ENCODE data around the gene APOL2.
"Not testable (repeated sequence)": the region's sequence is repeated elsewhere in the genome, so short reads cannot be mapped to it uniquely, and the experiment has no call there.

Gene APOL2

DNA sequence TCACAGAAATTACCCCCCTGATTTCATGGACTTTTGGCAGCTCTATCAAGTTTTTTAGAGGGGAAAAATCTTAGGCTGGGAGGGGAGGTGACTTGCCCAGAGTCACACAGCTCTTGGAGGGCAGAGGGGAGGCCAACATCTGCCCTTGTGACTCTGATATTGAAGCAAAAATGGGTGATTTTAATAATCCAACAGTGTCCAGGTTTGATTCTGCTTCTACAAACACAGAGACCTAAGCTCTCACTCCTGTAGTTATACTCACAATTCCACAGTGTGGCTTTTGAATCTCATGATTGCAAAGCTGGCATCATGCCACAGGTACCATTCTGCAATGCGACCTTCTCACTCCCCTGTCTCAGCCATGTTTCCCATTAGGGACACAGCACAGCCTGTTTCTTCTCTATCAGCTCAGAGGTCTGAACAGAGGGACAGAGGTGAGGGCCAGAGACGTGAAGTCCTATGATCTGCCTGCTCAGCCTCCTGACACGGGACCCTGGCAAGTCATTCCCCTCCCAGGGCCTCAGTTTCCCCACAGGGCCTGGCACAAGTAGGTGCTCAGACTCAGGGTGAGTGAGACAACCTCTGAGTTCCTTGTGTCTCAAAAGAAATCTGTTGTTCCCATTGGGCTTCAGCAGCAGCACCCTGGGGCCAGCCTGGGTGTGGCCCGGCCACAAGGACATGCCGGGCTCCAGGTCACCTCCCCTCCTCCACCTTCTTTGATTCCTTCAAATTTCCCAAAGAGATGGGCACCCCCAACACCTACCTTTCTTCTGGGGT is 766 bp downstream of the APOL2 start:
- DNase-seq, result no peak

GRCh38 chr22:36237462-36238372 is 1.6 kb downstream of the APOL2 start:
- DNase-seq, result peak; percentile 61 to 71

- no peak for DNase-seq
Observed at GRCh38 chr22:36236388-36237319, 2.7 kb downstream of the APOL2 start.

- no peak for DNase-seq
Observed at GRCh38 chr22:36235585-36235984, 3.7 kb downstream of the APOL2 start.

DNA sequence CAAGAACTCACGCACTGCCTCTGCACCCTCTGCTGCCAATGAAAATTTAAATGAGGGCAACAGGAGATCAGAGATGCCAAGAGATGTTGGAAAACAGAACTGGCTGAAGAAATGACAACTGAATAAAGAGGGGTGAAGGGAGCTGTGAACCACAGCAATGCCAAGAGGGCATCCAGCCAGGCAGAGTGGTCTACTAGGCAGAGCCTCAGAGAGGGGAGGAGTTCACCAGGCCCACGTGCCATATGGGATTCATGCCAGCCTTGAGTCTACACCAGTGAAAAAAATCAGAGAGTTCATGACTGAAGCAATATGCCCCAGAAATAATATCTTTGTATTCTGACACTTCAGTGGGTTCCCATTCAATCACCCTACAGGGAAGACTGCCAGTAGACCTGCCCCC is 4.4 kb downstream of the APOL2 start:
- DNase-seq, result no peak

- no peak for DNase-seq
Observed at GRCh38 chr22:36234213-36234612, 5.1 kb downstream of the APOL2 start.

DNA sequence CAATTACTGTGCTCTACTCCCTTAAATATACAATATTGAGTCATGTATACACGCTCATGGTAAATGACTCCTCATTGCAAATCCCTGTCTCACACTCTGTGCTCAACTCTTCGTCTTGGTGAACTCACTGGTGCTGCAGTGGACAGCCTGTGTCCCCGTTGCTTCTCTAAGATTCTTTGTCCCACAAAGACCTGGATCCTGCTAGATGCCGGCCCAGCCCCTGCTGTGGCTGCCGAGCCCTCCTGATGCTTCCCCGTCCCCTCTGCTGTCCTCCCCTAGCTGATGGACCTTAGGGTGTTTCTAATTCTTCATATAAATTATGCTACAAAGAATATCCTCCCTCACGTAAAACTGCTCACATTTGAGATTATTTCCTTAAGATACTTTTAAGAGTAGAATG is 5.5 kb downstream of the APOL2 start:
- DNase-seq, result no peak

- no peak for DNase-seq
Observed at GRCh38 chr22:36232715-36233401, 6.5 kb downstream of the APOL2 start.

DNA sequence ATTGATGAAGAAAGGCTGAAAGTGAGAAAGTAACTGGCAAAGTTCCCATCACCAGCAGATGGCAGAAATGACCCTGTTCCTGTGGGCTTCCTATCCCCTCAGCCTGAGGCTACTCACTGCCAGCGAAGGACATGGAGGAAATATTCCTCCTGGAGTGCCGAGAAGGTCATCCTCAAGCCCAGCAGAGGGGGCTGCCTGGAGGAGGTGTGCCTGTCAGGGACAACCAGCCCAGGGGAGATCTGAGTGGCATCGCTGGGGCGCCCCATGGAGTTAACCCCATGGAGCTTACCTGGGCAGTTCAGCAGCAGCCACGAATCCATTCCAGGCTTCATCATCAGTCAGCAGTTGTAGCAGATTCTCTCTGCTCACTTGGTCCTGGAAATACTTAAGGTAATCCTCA is 8.3 kb downstream of the APOL2 start:
- DNase-seq, result not testable (repeated sequence)

DNA sequence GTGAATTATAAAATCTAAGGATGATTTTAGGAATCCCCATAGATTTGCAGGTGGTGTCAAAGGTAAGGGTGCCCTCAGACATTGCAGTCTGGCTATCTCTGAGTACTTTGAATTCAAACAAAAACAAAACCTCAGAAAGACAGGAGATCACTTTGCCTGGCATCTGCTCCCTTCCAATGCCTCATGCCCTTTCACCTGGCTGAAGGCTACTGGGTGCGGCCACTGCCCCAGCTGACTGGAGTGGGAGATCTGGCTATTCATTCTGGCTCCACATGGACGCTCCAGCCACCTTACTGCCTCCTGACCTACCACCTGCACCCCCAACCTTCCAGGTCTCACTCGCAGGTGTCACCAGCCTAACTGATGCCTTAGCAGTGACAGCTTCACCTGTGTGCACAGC is 9.7 kb downstream of the APOL2 start:
- DNase-seq, result not testable (repeated sequence)

DNA sequence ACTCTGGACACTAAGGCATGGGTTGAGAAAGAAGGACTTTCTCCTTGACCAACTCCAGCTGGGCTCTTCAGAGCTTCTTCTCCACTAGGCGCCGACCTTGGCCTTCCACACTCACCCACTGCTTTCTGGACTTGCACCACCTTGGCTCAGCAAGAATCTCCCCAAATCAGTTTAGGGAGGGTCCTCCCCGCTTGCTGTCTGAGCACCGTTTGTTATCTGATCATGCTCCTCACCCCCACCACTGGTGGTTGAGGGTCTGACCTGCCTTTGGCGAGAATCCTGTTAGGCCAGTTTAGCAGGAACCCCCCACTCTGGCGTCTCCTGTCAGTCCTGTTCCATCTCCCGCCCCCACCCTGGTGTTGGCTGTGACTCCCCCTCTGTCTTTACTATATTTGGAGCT is 10.4 kb downstream of the APOL2 start:
- no peak for DNase-seq

DNA sequence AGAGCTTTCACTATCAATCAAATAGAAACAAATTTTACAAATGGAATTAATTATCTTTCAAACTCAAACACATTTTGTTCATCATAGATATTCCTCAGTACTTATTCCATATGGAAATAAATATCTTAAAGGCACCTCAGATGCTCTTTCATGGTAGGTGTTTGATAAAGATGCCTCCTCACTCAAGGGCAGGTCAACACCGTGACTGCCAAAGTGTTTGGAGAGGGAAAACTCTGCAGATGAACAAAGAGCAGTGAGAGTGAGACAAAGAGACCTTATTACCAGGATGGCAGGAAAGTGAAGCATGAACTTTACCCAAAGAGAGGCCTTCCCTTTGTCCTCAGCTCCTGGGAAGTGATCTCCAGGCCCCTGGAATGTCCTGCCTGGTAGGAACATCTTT is 11.0 kb downstream of the APOL2 start:
- not testable (repeated sequence) for DNase-seq

GRCh38 chr22:36227806-36228205 is 11.5 kb downstream of the APOL2 start:
- no peak for DNase-seq

DNA sequence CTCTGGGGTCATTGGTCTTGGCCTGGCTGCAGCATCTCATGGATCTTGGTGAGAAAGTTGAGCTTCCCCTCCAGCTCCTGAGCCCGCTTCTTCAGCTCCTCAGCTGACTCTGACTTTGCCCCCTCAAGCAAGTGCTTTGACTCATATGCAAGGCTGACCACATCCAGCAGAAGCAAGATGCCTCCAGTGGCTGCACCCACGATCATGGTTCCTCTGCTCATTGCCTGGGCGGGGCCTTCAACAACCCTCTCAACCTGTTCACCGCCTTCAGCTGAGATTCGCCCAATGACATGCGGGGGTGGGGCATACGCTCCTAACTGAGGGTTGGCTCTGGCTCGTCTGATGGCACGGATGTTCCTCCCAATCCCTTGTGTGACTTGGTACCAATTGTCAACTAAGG is 11.9 kb downstream of the APOL2 start:
- peak; percentile 16 to 51 for DNase-seq

GRCh38 chr22:36226189-36226588 is 13.1 kb downstream of the APOL2 start:
- DNase-seq, result no peak

GRCh38 chr22:36225333-36225922 is 13.9 kb downstream of the APOL2 start:
- no peak for DNase-seq

DNA sequence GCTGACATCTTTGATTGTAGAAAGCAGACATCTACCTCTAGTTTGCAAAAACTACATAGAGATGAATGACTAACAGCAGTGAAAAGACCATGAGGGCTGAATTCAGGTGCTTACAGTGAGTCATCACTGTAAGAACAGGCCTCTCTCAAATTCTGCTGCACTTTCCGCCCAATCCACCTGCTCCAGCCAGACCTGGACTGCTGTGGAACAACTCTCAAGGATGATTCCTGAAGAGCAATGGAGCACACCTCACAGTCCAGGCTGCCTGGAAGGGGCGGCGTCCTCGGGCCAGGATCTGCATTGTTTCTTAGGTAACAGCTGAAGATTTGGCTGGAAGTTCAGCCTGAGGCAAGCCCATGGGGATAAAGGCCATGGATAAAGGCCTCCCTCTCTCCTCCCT is 15.1 kb downstream of the APOL2 start:
- DNase-seq, result no peak

DNA sequence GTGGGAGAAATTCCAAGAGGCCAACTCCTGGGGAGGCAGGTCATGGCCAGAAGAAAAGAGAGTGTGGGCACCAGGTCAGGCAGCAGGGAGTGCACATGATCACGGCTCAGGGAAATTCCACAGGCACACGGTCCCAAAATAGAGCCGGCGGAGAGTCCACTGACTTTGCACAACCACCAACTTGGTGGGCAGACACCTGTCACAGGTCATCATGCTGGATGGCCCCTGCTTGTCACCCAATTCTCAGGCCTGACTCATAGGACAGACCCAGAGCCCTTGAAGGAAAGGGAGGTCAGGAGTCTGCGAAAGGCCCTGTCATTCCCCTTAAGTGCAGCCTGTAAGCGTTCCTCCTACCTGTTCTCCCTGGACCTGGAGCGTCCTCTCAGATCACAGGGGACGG is 15.8 kb downstream of the APOL2 start:
- no peak for DNase-seq

GRCh38 chr22:36222887-36223450 is 16.4 kb downstream of the APOL2 start:
- DNase-seq, result no peak

- DNase-seq, result peak in 1 of 2 donors; percentile 41
Observed at GRCh38 chr22:36221799-36222751, 17.3 kb downstream of the APOL2 start.
